LNCaP clone FGC (cell line): Measurements from ENCODE around the gene LZIC.
"Not testable (repeated sequence)": the region's sequence is repeated elsewhere in the genome, so short reads cannot be mapped to it uniquely, and the experiment has no call there.

ENCODE experiments used
- DNase-seq: peaks from one replicate; pipeline ENCODE4 v3.0.0-alpha.2; 2011; ENCODE audit warnings: low read depth
- H3K4me3 ChIP-seq: 2 replicates; pipeline ENCODE4 v1.5.1; 2011; ENCODE audit warnings: mild to moderate bottlenecking, low read depth, low read length, control low read depth
- TF ChIP-seq, protein P1 (sequence below): IDR thresholded peaks from 2 replicates; pipeline ENCODE4 v1.5.1; 2012; ENCODE audit warnings: mild to moderate bottlenecking; ENCODE audit not compliant: control insufficient read depth, insufficient read depth; ENCODE audit errors: extremely low read depth

Gene LZIC

DNA sequence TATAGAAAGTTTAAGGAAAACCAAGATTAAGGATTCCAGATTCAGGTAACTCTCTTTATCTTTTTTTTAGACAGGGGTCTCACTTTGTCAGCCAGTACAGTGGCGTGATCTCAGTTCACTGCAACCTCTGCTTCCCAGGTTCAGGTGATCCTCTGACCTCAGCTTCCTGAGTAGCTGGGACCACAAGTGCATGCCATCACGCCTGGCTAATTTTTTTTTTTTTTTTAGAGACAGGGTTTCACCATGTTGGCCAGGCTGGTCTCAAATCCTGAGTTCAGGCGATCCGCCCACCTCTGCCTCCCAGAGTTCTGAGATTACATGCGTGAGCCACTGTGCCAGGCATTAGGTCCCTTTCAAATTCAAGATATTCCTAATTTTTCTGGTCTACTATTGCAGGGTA, 15.9 kb downstream of the LZIC start:
- no peak overlapping the region for H3K4me3 ChIP-seq
- DNase-seq, result no peak

DNA sequence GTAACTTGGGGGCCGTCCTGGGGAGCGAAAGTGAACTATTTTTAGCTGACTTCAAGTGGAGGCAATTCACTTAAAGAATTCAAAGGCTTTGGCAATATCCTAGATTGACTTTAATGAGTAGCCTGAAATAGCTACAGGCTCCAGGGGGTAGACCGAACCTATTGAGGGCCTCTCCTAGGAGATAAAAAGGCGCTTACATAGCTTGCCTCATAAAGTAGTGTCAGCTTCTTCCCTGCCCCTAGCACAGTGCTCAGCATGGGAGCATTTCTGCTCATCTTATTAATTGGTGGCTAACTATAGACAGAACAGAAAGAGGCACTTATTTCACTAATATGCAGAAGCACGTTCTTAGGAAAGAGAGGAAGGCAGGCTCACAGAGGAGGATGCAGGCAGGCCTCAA, 20.8 kb downstream of the LZIC start:
- no peak overlapping the region for H3K4me3 ChIP-seq
- TF ChIP-seq, protein P1, sequence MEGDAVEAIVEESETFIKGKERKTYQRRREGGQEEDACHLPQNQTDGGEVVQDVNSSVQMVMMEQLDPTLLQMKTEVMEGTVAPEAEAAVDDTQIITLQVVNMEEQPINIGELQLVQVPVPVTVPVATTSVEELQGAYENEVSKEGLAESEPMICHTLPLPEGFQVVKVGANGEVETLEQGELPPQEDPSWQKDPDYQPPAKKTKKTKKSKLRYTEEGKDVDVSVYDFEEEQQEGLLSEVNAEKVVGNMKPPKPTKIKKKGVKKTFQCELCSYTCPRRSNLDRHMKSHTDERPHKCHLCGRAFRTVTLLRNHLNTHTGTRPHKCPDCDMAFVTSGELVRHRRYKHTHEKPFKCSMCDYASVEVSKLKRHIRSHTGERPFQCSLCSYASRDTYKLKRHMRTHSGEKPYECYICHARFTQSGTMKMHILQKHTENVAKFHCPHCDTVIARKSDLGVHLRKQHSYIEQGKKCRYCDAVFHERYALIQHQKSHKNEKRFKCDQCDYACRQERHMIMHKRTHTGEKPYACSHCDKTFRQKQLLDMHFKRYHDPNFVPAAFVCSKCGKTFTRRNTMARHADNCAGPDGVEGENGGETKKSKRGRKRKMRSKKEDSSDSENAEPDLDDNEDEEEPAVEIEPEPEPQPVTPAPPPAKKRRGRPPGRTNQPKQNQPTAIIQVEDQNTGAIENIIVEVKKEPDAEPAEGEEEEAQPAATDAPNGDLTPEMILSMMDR, result no peak
- no peak for DNase-seq

More for the DNA sequence above, 15.9 kb downstream of the LZIC start:
- TF ChIP-seq, protein P1, result no peak

DNA sequence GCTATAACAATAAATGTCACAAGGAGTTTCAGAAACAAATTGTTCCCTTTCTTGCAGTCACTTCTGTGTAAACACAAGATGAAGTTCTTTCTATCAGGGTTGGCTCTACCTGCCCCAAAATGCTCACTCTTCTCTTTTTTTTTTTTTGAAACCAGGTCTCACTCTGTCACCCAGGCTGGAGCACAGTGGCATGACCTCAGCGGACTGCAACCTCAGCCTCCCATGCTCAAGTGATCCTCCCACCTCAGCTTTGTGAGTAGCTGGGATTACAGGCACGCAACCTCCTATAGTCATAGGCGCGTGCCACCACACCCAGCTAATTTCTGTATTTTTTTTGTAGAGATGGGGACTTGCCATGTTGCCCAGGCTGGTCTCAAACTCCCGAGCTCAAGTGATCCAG, 22.6 kb downstream of the LZIC start:
- DNase-seq, result no peak
- TF ChIP-seq, protein P1, result no peak
- no peak overlapping the region for H3K4me3 ChIP-seq

- no peak for DNase-seq
- H3K4me3 ChIP-seq, result no peak overlapping the region
- TF ChIP-seq, protein P1, result no peak
These were observed 25.3 kb downstream of the LZIC start for GRCh38 chr1:9917901-9918300.

GRCh38 chr1:9917495-9917894, 25.7 kb downstream of the LZIC start:
- not testable (repeated sequence) for H3K4me3 ChIP-seq, DNase-seq

DNA sequence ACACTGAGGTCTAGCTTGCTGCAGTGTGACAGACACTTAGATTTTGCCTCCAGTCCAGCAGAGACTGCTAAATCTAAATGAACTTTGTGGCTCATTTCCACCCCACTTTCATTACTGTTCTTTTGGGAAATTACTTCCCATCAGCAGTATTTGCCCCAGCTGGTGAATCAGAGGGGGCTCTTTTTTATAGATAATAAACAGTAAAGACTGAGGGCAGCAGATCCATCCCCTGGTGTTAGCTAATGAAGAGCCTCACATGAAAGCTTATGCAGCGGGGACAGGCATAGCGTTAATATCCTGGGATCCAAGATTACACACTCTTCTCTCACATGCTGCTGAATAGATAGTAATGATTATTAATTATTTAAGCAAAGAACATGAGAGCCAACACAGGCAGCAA, 26.7 kb downstream of the LZIC start:
- DNase-seq, result no peak
- no peak overlapping the region for H3K4me3 ChIP-seq
- TF ChIP-seq, protein P1, result no peak

DNA sequence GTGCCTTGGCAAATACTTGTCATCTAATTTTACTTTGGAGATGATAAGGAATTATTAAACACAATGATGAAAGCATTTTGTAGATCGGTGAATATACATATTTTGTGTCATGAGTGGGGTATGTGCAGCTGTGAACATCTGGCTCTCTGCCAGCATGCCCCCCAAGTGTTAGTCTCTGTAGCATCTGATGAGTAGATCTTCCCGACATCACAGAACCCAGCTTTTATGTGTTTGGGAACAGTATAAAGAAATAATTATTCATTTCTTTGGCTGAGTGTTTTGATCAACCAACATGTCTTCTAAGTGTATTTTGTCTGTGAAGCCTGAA, 28.6 kb downstream of the LZIC start:
- TF ChIP-seq, protein P1, result no peak
- no peak for DNase-seq
- no peak overlapping the region for H3K4me3 ChIP-seq
